Activated CD4-positive, alpha-beta memory T cell treated with anti-CD3 and anti-CD28 coated beads for 36 hours (primary cell): ENCODE results near the gene PDZD4. TPM values are rescaled to one million over a fixed set of nuclear protein-coding genes. Genes with fewer than 3 reads are reported as not detected.

Experiments
- CTCF ChIA-PET: fragments of 350-600 bp; sonication (Branson Sonifier 250); formaldehyde crosslinking; loops from one replicate; lab custom pipeline; 2021; ENCODE audit warnings: antibody characterized with exemption, inconsistent platforms; lab: Charles Lee
- POLR2A ChIA-PET: fragments of 350-600 bp; sonication (Branson Sonifier 250); formaldehyde crosslinking; loops from one replicate; lab custom pipeline; 2021; ENCODE audit warnings: antibody characterized with exemption; lab: Charles Lee
- DNase-seq: peaks from one replicate; pipeline ENCODE4 v3.0.0-alpha.2; 2020
- H3K27ac Mint-ChIP-seq: one replicate; pipeline ENCODE4 v1.8.0; 2021; ENCODE audit warnings: mixed read lengths
- H3K27me3 Mint-ChIP-seq: one replicate; pipeline ENCODE4 v1.8.0; 2021; ENCODE audit warnings: mixed read lengths
- H3K36me3 Mint-ChIP-seq: one replicate; pipeline ENCODE4 v1.8.0; 2021; ENCODE audit warnings: mixed read lengths
- H3K4me1 Mint-ChIP-seq: one replicate; pipeline ENCODE4 v1.8.0; 2021; ENCODE audit warnings: low read depth, mixed read lengths
- H3K4me3 Mint-ChIP-seq: one replicate; pipeline ENCODE4 v1.8.0; 2021; ENCODE audit warnings: mild to moderate bottlenecking, mixed read lengths
- H3K9me3 Mint-ChIP-seq: one replicate; pipeline ENCODE4 v1.8.0; 2021; ENCODE audit warnings: mixed read lengths
- intact Hi-C: fragments of 100-400 bp; cut with micrococcal nuclease; formaldehyde crosslinking; loops from one replicate; pipeline ENCODE4 v1.15.1; 2023
- total RNA-seq, 2 experiments: library from RNA; stranded (reverse); gene quantifications; one replicate each; pipeline ENCODE4 v1.2.3, GENCODE V29; 2021

Gene PDZD4
- total RNA-seq, 2 experiments from 2014 or later: 4.9 to 5.7 TPM

- Mint-ChIP-seq H3K36me3 (no peaks in the 10 kb centered on the region), H3K4me1 (no peaks in the 10 kb centered on the region), H3K9me3 (no peaks in the 10 kb centered on the region), H3K4me3 (no peak overlapping the region), H3K27me3 (no peaks in the 10 kb centered on the region), H3K27ac (no peak overlapping the region)
- ChIA-PET CTCF (no interaction called here), POLR2A (no interaction called here)
- DNase-seq: no peak
- intact Hi-C loops: no loop called here
These were observed 22.4 kb downstream of the PDZD4 start for GRCh38 chrX:153807976-153808375.

DNA sequence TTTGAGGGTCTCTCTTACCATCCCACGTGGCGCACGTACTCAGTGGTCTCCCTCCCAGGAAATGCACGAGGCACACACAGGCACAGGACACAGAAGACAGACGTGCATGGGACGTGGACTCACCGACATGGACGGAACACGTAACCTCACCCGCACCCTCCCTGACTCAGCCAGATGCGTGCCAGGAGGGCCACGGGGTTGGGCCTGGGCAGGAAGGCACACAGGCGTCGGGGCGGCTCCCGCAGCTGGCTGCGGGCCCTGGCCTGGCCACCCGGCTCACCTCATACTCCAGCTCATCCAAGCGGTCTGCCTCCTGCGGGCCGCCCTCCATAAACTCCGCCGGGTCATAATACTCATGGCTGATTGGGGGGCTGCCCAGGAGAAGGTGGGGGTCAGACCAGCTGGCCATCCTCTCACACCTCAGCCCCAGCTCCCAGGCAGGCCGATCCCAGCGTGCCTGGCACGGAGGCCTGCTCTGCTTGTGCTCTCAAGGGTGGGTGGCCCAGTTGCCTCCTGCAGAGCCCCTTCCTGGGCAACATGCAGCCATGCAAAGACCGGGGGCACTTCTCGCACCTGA, 23.3 kb downstream of the PDZD4 start:
- no peak for DNase-seq
- H3K4me1 Mint-ChIP-seq: no peaks in the 10 kb centered on the region
- no peak overlapping the region for H3K27ac Mint-ChIP-seq
- H3K9me3 Mint-ChIP-seq: no peaks in the 10 kb centered on the region
- no peak overlapping the region for H3K4me3 Mint-ChIP-seq
- H3K27me3 Mint-ChIP-seq: no peaks in the 10 kb centered on the region
- POLR2A ChIA-PET: no interaction called here
- CTCF ChIA-PET: no interaction called here
- intact Hi-C loops: no loop called here
- H3K36me3 Mint-ChIP-seq: no peaks in the 10 kb centered on the region

DNA sequence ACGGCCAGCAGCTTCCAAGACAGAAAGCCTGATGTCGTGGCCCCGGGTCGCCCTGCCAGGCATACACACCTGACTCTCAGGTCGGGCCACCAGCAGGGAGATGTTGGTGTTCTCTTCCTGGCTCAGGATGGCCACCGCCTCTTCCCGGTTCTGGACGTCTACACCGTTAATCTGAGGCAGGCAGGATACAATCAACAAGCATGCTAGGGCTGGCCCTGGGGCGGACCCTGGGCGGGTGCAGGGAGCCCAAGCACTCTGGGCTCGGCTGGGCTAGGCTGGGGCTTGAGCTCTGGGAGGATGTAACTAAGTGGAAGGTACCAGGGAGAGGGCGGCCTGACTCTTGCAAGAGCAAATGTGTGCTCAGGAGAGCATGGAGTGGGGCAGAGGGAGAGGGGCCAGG, 24.9 kb downstream of the PDZD4 start:
- H3K27me3 Mint-ChIP-seq: no peaks in the 10 kb centered on the region
- no peak for DNase-seq
- H3K9me3 Mint-ChIP-seq: no peaks in the 10 kb centered on the region
- POLR2A ChIA-PET: no interaction called here
- CTCF ChIA-PET: no interaction called here
- no peak overlapping the region for H3K27ac Mint-ChIP-seq
- H3K4me3 Mint-ChIP-seq: no peak overlapping the region
- H3K36me3 Mint-ChIP-seq: no peaks in the 10 kb centered on the region
- H3K4me1 Mint-ChIP-seq: no peaks in the 10 kb centered on the region
- intact Hi-C loops: no loop called here

- POLR2A ChIA-PET: no interaction called here
- no peak for DNase-seq
- H3K27me3 Mint-ChIP-seq: no peaks in the 10 kb centered on the region
- H3K4me1 Mint-ChIP-seq: no peaks in the 10 kb centered on the region
- no peak overlapping the region for H3K27ac Mint-ChIP-seq
- no peaks in the 10 kb centered on the region for H3K36me3 Mint-ChIP-seq
- H3K9me3 Mint-ChIP-seq: no peaks in the 10 kb centered on the region
- no peak overlapping the region for H3K4me3 Mint-ChIP-seq
- intact Hi-C loops: no loop called here
- CTCF ChIA-PET: interaction anchor here (1.4 kb wide), 1 partner anchor 142 kb away, joined by 4 read pairs; no protein-coding TSS in a partner anchor
These were observed 25.7 kb downstream of the PDZD4 start for GRCh38 chrX:153804621-153805020.

- intact Hi-C loops: no loop called here
- Mint-ChIP-seq H3K36me3 (no peaks in the 10 kb centered on the region), H3K27ac (no peak overlapping the region), H3K27me3 (no peaks in the 10 kb centered on the region), H3K9me3 (no peaks in the 10 kb centered on the region), H3K4me3 (no peak overlapping the region), H3K4me1 (no peaks in the 10 kb centered on the region)
- POLR2A ChIA-PET: no interaction called here
- CTCF ChIA-PET: interaction anchor here (1.4 kb wide), 1 partner anchor 143 kb away, joined by 4 read pairs; no protein-coding TSS in a partner anchor
- DNase-seq: no peak
These were observed 26.2 kb downstream of the PDZD4 start for GRCh38 chrX:153804100-153804595.

- no peak for DNase-seq
- Mint-ChIP-seq H3K36me3 (no peaks in the 10 kb centered on the region), H3K4me3 (no peak overlapping the region), H3K4me1 (no peaks in the 10 kb centered on the region), H3K27ac (no peak overlapping the region), H3K27me3 (no peaks in the 10 kb centered on the region), H3K9me3 (no peaks in the 10 kb centered on the region)
- ChIA-PET POLR2A (no interaction called here), CTCF (interaction anchor here (1.4 kb wide), 1 partner anchor 143 kb away, joined by 4 read pairs; no protein-coding TSS in a partner anchor)
- intact Hi-C loops: no loop called here
These were observed 26.9 kb downstream of the PDZD4 start for GRCh38 chrX:153803211-153804099.

GRCh38 chrX:153802513-153803045, 27.8 kb downstream of the PDZD4 start:
- ChIA-PET CTCF (no interaction called here), POLR2A (no interaction called here)
- Mint-ChIP-seq H3K36me3 (no peaks in the 10 kb centered on the region), H3K27me3 (no peaks in the 10 kb centered on the region), H3K9me3 (no peaks in the 10 kb centered on the region), H3K4me3 (no peak overlapping the region), H3K27ac (no peak overlapping the region), H3K4me1 (no peaks in the 10 kb centered on the region)
- no peak for DNase-seq
- intact Hi-C loops: no loop called here

- DNase-seq: no peak
- Mint-ChIP-seq H3K27me3 (no peaks in the 10 kb centered on the region), H3K4me3 (no peak overlapping the region), H3K4me1 (peaks cover 2% of the 10 kb centered on the region), H3K36me3 (no peaks in the 10 kb centered on the region), H3K9me3 (no peaks in the 10 kb centered on the region), H3K27ac (no peak overlapping the region)
- intact Hi-C loops: no loop called here
- ChIA-PET CTCF (no interaction called here), POLR2A (no interaction called here)
These were observed 28.7 kb downstream of the PDZD4 start for GRCh38 chrX:153801669-153802068.

DNA sequence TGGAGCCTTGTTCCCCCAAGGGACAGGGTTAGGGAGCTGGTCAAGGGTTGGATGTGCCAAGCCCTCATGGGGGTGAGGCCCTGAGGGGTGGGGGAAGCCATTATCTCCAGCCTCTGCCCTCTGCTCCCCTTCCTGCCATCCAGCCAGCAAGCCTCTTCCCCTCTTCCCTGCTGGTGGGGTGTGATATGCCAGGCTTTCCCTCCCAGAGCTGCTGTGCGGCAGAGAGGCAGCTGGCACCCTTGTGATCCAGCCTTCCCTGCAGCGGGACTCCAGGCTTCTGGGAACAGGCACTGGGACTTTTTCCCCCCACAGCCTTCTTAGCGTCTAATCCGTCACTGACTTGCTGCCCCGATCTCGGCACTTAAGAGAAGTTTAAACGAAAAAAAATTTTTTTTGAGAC, 29.6 kb downstream of the PDZD4 start:
- Mint-ChIP-seq H3K27me3 (no peaks in the 10 kb centered on the region), H3K36me3 (peaks cover 5% of the 10 kb centered on the region)
- POLR2A ChIA-PET: no interaction called here

DNA sequence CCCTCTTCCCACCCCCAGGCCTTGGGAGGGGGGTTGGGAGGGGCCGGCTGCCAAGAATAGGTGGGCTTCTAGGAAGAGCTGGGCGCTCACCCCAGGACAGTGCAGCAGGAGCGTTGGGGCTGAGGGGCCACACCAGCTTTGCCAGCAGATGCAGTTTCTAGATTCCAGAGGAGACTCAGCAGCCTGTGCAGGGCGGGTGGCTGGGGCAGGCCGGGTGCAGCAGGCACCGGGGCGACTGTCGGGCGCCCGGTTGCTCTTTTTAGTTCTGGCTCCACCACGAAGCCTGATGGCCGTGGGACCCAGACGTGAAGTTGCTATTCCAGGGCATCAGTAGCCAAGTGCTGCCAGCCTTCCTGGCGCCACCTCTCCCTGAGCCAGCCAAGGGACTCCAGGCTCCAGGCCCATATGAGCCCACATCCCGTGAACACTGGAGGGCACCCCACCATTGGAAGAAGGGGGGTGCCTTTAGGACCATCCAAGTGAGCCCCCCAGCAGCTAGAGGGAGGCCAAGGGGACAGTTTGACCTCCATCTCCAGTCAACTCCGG, 30.1 kb downstream of the PDZD4 start:
- no peak overlapping the region for H3K27ac Mint-ChIP-seq
- no peaks in the 10 kb centered on the region for H3K27me3 Mint-ChIP-seq
- intact Hi-C loops: no loop called here
- CTCF ChIA-PET: no interaction called here
- H3K4me1 Mint-ChIP-seq: peaks cover 11% of the 10 kb centered on the region
- H3K4me3 Mint-ChIP-seq: no peak overlapping the region
- H3K9me3 Mint-ChIP-seq: no peaks in the 10 kb centered on the region
- H3K36me3 Mint-ChIP-seq: peaks cover 5% of the 10 kb centered on the region
- POLR2A ChIA-PET: no interaction called here
- no peak for DNase-seq

More for the DNA sequence above, 29.6 kb downstream of the PDZD4 start:
- H3K27ac Mint-ChIP-seq: no peak overlapping the region
- DNase-seq: no peak
- CTCF ChIA-PET: no interaction called here
- intact Hi-C loops: no loop called here
- no peak overlapping the region for H3K4me3 Mint-ChIP-seq
- peaks cover 11% of the 10 kb centered on the region for H3K4me1 Mint-ChIP-seq
- H3K9me3 Mint-ChIP-seq: no peaks in the 10 kb centered on the region

GRCh38 chrX:153799326-153799725, 31.0 kb downstream of the PDZD4 start:
- Mint-ChIP-seq H3K9me3 (no peaks in the 10 kb centered on the region), H3K27me3 (no peaks in the 10 kb centered on the region), H3K36me3 (peaks cover 5% of the 10 kb centered on the region), H3K4me3 (no peak overlapping the region), H3K4me1 (peaks cover 11% of the 10 kb centered on the region), H3K27ac (no peak overlapping the region)
- ChIA-PET POLR2A (no interaction called here), CTCF (no interaction called here)
- DNase-seq: no peak
- intact Hi-C loops: loop anchor here (10.0 kb wide), 3 partner anchors 75 to 325 kb away; partner anchors contain the start of genes ABCD1, BCAP31, HAUS7 and L1CAM

GRCh38 chrX:153797415-153798015, 32.8 kb downstream of the PDZD4 start:
- Mint-ChIP-seq H3K9me3 (no peaks in the 10 kb centered on the region), H3K4me1 (peaks cover 18% of the 10 kb centered on the region), H3K27me3 (no peaks in the 10 kb centered on the region), H3K4me3 (no peak overlapping the region), H3K27ac (no peak overlapping the region), H3K36me3 (peaks cover 5% of the 10 kb centered on the region)
- no peak for DNase-seq
- intact Hi-C loops: loop anchor here (10.0 kb wide), 3 partner anchors 73 to 323 kb away; partner anchors contain the start of genes ABCD1, BCAP31, HAUS7 and L1CAM
- POLR2A ChIA-PET: no interaction called here
- CTCF ChIA-PET: interaction anchor here (0.6 kb wide), 1 partner anchor 510 kb away, joined by 3 read pairs; no protein-coding TSS in a partner anchor
